Neural progenitor cell (in vitro differentiated cells): Measurements from ENCODE around the gene ZXDC. TPM values are rescaled to one million over a fixed set of nuclear protein-coding genes. Genes with fewer than 3 reads are reported as not detected.
A peak's percentile ranks its signal among the peaks of the same experiment; 100 is the strongest.

ENCODE experiments used
- DNase-seq: peaks from one replicate; pipeline ENCODE4 v3.0.0-alpha.2; 2016; ENCODE audit warnings: low spot score
- H2AFZ ChIP-seq: fragments of 200-600 bp; sonication (generic); replicated peaks from 2 replicates; pipeline ENCODE4 v1.6.1; 2016; ENCODE audit warnings: antibody characterized with exemption
- H3F3A ChIP-seq: fragments of 200-600 bp; sonication (generic); 2 replicates; pipeline ENCODE4 v1.6.1; 2016; ENCODE audit warnings: antibody characterized with exemption, low read depth
- H3K27ac ChIP-seq: fragments of 200-600 bp; sonication (generic); 2 replicates; pipeline ENCODE4 v1.5.1; 2016; ENCODE audit warnings: mild to moderate bottlenecking
- H3K27me3 ChIP-seq: fragments of 200-600 bp; sonication (generic); 2 replicates; pipeline ENCODE4 v1.6.1; 2016; ENCODE audit warnings: mild to moderate bottlenecking, moderate library complexity
- H3K36me3 ChIP-seq: fragments of 200-600 bp; sonication (generic); 2 replicates; pipeline ENCODE4 v1.5.1; 2016
- H3K4me1 ChIP-seq: fragments of 200-600 bp; sonication (generic); 2 replicates; pipeline ENCODE4 v1.6.1; 2016; ENCODE audit warnings: mixed run types
- H3K4me2 ChIP-seq: fragments of 200-600 bp; sonication (generic); 2 replicates; pipeline ENCODE4 v1.6.1; 2016
- H3K4me3 ChIP-seq: fragments of 200-600 bp; sonication (generic); 2 replicates; pipeline ENCODE4 v1.5.1; 2016
- H3K79me2 ChIP-seq: fragments of 200-600 bp; sonication (generic); 2 replicates; pipeline ENCODE4 v1.6.1; 2016; ENCODE audit warnings: low read depth
- H3K9ac ChIP-seq: fragments of 200-600 bp; sonication (generic); 2 replicates; pipeline ENCODE4 v1.6.1; 2016
- H3K9me3 ChIP-seq: fragments of 200-600 bp; sonication (generic); 2 replicates; pipeline ENCODE4 v1.5.1; 2016; ENCODE audit warnings: low read depth
- H4K20me1 ChIP-seq: fragments of 200-600 bp; sonication (generic); 2 replicates; pipeline ENCODE4 v1.6.1; 2016; ENCODE audit warnings: low read depth
- H3K27ac Mint-ChIP-seq: 3 replicates; pipeline ENCODE4 v1.8.0; 2021; ENCODE audit warnings: mixed read lengths
- H3K27me3 Mint-ChIP-seq: 2 replicates; pipeline ENCODE4 v1.8.0; 2022; ENCODE audit warnings: low read depth, mild to moderate bottlenecking, inconsistent platforms, moderate library complexity, mixed read lengths; ENCODE audit not compliant: insufficient read depth
- H3K36me3 Mint-ChIP-seq: 3 replicates; pipeline ENCODE4 v1.8.0; 2021; ENCODE audit warnings: mixed read lengths
- H3K4me1 Mint-ChIP-seq: 3 replicates; pipeline ENCODE4 v1.8.0; 2021; ENCODE audit warnings: mixed read lengths
- H3K4me3 Mint-ChIP-seq: 3 replicates; pipeline ENCODE4 v1.8.0; 2021; ENCODE audit warnings: mild to moderate bottlenecking, moderate library complexity, mixed read lengths
- H3K9me3 Mint-ChIP-seq: 3 replicates; pipeline ENCODE4 v1.8.0; 2020; ENCODE audit warnings: mixed read lengths
- CTCF ChIP-seq: fragments of 200-600 bp; sonication (generic); IDR thresholded peaks from 2 replicates; pipeline ENCODE4 v1.5.1; 2017; ENCODE audit warnings: antibody characterized with exemption, mild to moderate bottlenecking
- EZH2 ChIP-seq: fragments of 200-600 bp; sonication (generic); IDR thresholded peaks from 2 replicates; pipeline ENCODE4 v1.6.1; 2017; ENCODE audit warnings: antibody characterized with exemption, mild to moderate bottlenecking, moderate library complexity
- EZH2phosphoT487 ChIP-seq: fragments of 200-600 bp; sonication (generic); IDR thresholded peaks from 2 replicates; pipeline ENCODE4 v1.6.1; 2017; ENCODE audit warnings: antibody characterized with exemption
- total RNA-seq: library from RNA; depleted of rRNA; stranded (reverse); fragments of >200 nt; gene quantifications from 2 replicates; pipeline ENCODE4 v1.2.3, GENCODE V29; 2015; ENCODE audit warnings: low replicate concordance

Gene ZXDC
- total RNA-seq, 1 donor from 2014 or later: 12.4 TPM

- Histone ChIP-seq H3K9me3 (no peaks in the 10 kb centered on the region), H2AFZ (no peak overlapping the region), H3F3A (peaks cover 5% of the 10 kb centered on the region), H4K20me1 (no peaks in the 10 kb centered on the region), H3K79me2 (no peaks in the 10 kb centered on the region), H3K4me2 (no peak overlapping the region), H3K27ac (no peak overlapping the region), H3K4me3 (no peak overlapping the region), H3K9ac (no peak overlapping the region), H3K36me3 (no peaks in the 10 kb centered on the region), H3K4me1 (no peaks in the 10 kb centered on the region), H3K27me3 (no peaks in the 10 kb centered on the region)
- no peak for TF ChIP-seq EZH2phosphoT487
- no peak for TF ChIP-seq CTCF
- TF ChIP-seq EZH2: no peak
- H3K4me1 Mint-ChIP-seq: peaks cover 35% of the 10 kb centered on the region
- no peak overlapping the region for H3K4me3 Mint-ChIP-seq
- no peak overlapping the region for H3K27ac Mint-ChIP-seq
- DNase-seq: no peak
- no peaks in the 10 kb centered on the region for H3K9me3 Mint-ChIP-seq
- H3K36me3 Mint-ChIP-seq: no peaks in the 10 kb centered on the region
- H3K27me3 Mint-ChIP-seq: peaks cover 7% of the 10 kb centered on the region
Observed at GRCh38 chr3:126481808-126482502, 6.3 kb upstream of the ZXDC start.

GRCh38 chr3:126480861-126481260 lies 5.2 kb upstream of the ZXDC start:
- Histone ChIP-seq H3K4me1 (no peaks in the 10 kb centered on the region), H3K9ac (no peak overlapping the region), H3K4me3 (no peak overlapping the region), H3K4me2 (no peak overlapping the region), H4K20me1 (no peaks in the 10 kb centered on the region), H3K9me3 (no peaks in the 10 kb centered on the region), H3K36me3 (no peaks in the 10 kb centered on the region), H3K79me2 (no peaks in the 10 kb centered on the region), H3K27me3 (peaks cover 5% of the 10 kb centered on the region), H3F3A (peaks cover 5% of the 10 kb centered on the region), H3K27ac (no peak overlapping the region), H2AFZ (no peak overlapping the region)
- Mint-ChIP-seq H3K4me1 (peaks cover 29% of the 10 kb centered on the region), H3K27me3 (peaks cover 9% of the 10 kb centered on the region), H3K36me3 (no peaks in the 10 kb centered on the region), H3K4me3 (no peak overlapping the region), H3K27ac (peak overlapping the region; percentile 85), H3K9me3 (no peaks in the 10 kb centered on the region)
- TF ChIP-seq EZH2 (no peak), CTCF (no peak), EZH2phosphoT487 (no peak)
- DNase-seq: no peak

GRCh38 chr3:126480206-126480605 lies 4.5 kb upstream of the ZXDC start:
- Histone ChIP-seq H3K4me3 (no peak overlapping the region), H3K4me2 (no peak overlapping the region), H3K79me2 (no peaks in the 10 kb centered on the region), H4K20me1 (no peaks in the 10 kb centered on the region), H3K9me3 (no peaks in the 10 kb centered on the region), H3K9ac (no peak overlapping the region), H3K27ac (no peak overlapping the region), H3K36me3 (no peaks in the 10 kb centered on the region), H3F3A (peaks cover 5% of the 10 kb centered on the region), H3K27me3 (peaks cover 5% of the 10 kb centered on the region), H3K4me1 (no peaks in the 10 kb centered on the region), H2AFZ (no peak overlapping the region)
- no peaks in the 10 kb centered on the region for H3K36me3 Mint-ChIP-seq
- H3K9me3 Mint-ChIP-seq: no peaks in the 10 kb centered on the region
- peaks cover 24% of the 10 kb centered on the region for H3K4me1 Mint-ChIP-seq
- peaks cover 9% of the 10 kb centered on the region for H3K27me3 Mint-ChIP-seq
- DNase-seq: no peak
- peak overlapping the region; percentile 39 for H3K27ac Mint-ChIP-seq
- TF ChIP-seq CTCF (no peak), EZH2phosphoT487 (no peak), EZH2 (no peak)
- no peak overlapping the region for H3K4me3 Mint-ChIP-seq
